Osteoblast (primary cell): ENCODE measurements around the gene RELN. TPM values are rescaled to one million over a fixed set of nuclear protein-coding genes. Genes with fewer than 3 reads are reported as not detected.
"Not testable (repeated sequence)": the region's sequence is repeated elsewhere in the genome, so short reads cannot be mapped to it uniquely, and the experiment has no call there.

Experiments used
- DNase-seq: peaks from one replicate; pipeline ENCODE4 v3.0.0; 2011; ENCODE audit warnings: low spot score, mixed read lengths; ENCODE audit not compliant: insufficient read length; ENCODE audit errors: missing footprints
- H2AFZ ChIP-seq: 2 replicates; pipeline ENCODE4 v1.6.0; 2011; ENCODE audit warnings: mild to moderate bottlenecking, low read length
- H3K27ac ChIP-seq: 2 replicates; pipeline ENCODE4 v1.5.1; 2011; ENCODE audit warnings: mild to moderate bottlenecking, low read depth, low read length, moderate library complexity
- H3K27me3 ChIP-seq: 2 replicates; pipeline ENCODE4 v1.6.0; 2012; ENCODE audit warnings: mild to moderate bottlenecking, control low read depth, inconsistent platforms, low read length, moderate library complexity; ENCODE audit not compliant: insufficient read depth
- H3K36me3 ChIP-seq: 2 replicates; pipeline ENCODE4 v1.5.1; 2011; ENCODE audit warnings: mild to moderate bottlenecking, low read length, control low read depth, moderate library complexity; ENCODE audit not compliant: insufficient read depth
- H3K4me1 ChIP-seq: 2 replicates; pipeline ENCODE4 v1.5.1; 2011; ENCODE audit warnings: mild to moderate bottlenecking, low read length, control low read depth, moderate library complexity; ENCODE audit not compliant: insufficient read depth
- H3K4me2 ChIP-seq: 2 replicates; pipeline ENCODE4 v1.6.0; 2011; ENCODE audit warnings: mild to moderate bottlenecking, low read length; ENCODE audit not compliant: insufficient read depth
- H3K4me3 ChIP-seq: fragments of 200-600 bp; sonication (generic); 3 replicates; pipeline ENCODE4 v1.5.1; 2012; ENCODE audit warnings: mild to moderate bottlenecking, low read length, inconsistent platforms; ENCODE audit not compliant: insufficient read depth
- H3K79me2 ChIP-seq: 2 replicates; pipeline ENCODE4 v1.6.0; 2012; ENCODE audit warnings: mild to moderate bottlenecking, low read length, control low read depth, inconsistent platforms; ENCODE audit not compliant: insufficient read depth
- H3K9me3 ChIP-seq: 2 replicates; pipeline ENCODE4 v1.5.1; 2011; ENCODE audit warnings: low read depth, low read length, control low read depth
- H4K20me1 ChIP-seq: 2 replicates; pipeline ENCODE4 v1.6.0; 2012; ENCODE audit warnings: mild to moderate bottlenecking, low read length, control low read depth; ENCODE audit not compliant: insufficient read depth
- CTCF ChIP-seq: IDR thresholded peaks from 2 replicates; pipeline ENCODE4 v1.5.1; 2011; ENCODE audit warnings: mild to moderate bottlenecking, low read depth, low read length, moderate library complexity; ENCODE audit errors: extremely low read depth
- total RNA-seq: library from RNA; depleted of rRNA; stranded (reverse); fragments of >200 nt; gene quantifications from 2 replicates; pipeline ENCODE4 v1.2.3, GENCODE V29; 2012

The RELN gene
- total RNA-seq, 1 donor: 0.36 TPM

- Histone ChIP-seq H3K4me2 (no peak overlapping the region), H3K4me3 (no peak overlapping the region), H3K9me3 (no peaks in the 10 kb centered on the region), H3K27me3 (no peaks in the 10 kb centered on the region), H2AFZ (no peak overlapping the region), H3K79me2 (no peaks in the 10 kb centered on the region), H4K20me1 (no peaks in the 10 kb centered on the region), H3K4me1 (no peaks in the 10 kb centered on the region), H3K27ac (no peak overlapping the region), H3K36me3 (no peaks in the 10 kb centered on the region)
- TF ChIP-seq CTCF: no peak
- no peak for DNase-seq
Measured at GRCh38 chr7:103912891-103913605, 76.4 kb downstream of the RELN start.

- not testable (repeated sequence) for H3K27me3 ChIP-seq, H3K27ac ChIP-seq, H3K4me3 ChIP-seq, H3K9me3 ChIP-seq, H2AFZ ChIP-seq, H3K36me3 ChIP-seq, H4K20me1 ChIP-seq, H3K79me2 ChIP-seq, H3K4me2 ChIP-seq, H3K4me1 ChIP-seq, DNase-seq
Measured at GRCh38 chr7:103911015-103911414, 78.4 kb downstream of the RELN start.

GRCh38 chr7:103905997-103906396 lies 83.5 kb downstream of the RELN start:
- H3K27me3 ChIP-seq: no peaks in the 10 kb centered on the region
- no peak for TF ChIP-seq CTCF

GRCh38 chr7:103902917-103903316 lies 86.5 kb downstream of the RELN start:
- TF ChIP-seq CTCF: no peak
- no peaks in the 10 kb centered on the region for H3K27me3 ChIP-seq
- no peaks in the 10 kb centered on the region for H3K9me3 ChIP-seq
- H3K4me1 ChIP-seq: no peaks in the 10 kb centered on the region
- no peak overlapping the region for H3K4me3 ChIP-seq
- H3K27ac ChIP-seq: no peak overlapping the region
- no peak overlapping the region for H2AFZ ChIP-seq
- DNase-seq: no peak
- H3K36me3 ChIP-seq: no peaks in the 10 kb centered on the region
- H3K79me2 ChIP-seq: no peaks in the 10 kb centered on the region
- no peaks in the 10 kb centered on the region for H4K20me1 ChIP-seq
- H3K4me2 ChIP-seq: no peak overlapping the region

More at GRCh38 chr7:103905997-103906396, 83.5 kb downstream of the RELN start:
- H3K4me3 ChIP-seq: no peak overlapping the region
- H2AFZ ChIP-seq: no peak overlapping the region
- H3K4me1 ChIP-seq: no peaks in the 10 kb centered on the region
- no peaks in the 10 kb centered on the region for H3K9me3 ChIP-seq
- peak; percentile 34 for DNase-seq
- H4K20me1 ChIP-seq: no peaks in the 10 kb centered on the region
- H3K27ac ChIP-seq: no peak overlapping the region
- H3K4me2 ChIP-seq: no peak overlapping the region
- no peaks in the 10 kb centered on the region for H3K79me2 ChIP-seq
- H3K36me3 ChIP-seq: no peaks in the 10 kb centered on the region

GRCh38 chr7:103896826-103897225 lies 92.6 kb downstream of the RELN start:
- not testable (repeated sequence) for H3K27me3 ChIP-seq, H4K20me1 ChIP-seq, H2AFZ ChIP-seq, DNase-seq, H3K4me1 ChIP-seq, H3K79me2 ChIP-seq, H3K36me3 ChIP-seq, H3K27ac ChIP-seq, H3K4me2 ChIP-seq, H3K4me3 ChIP-seq, H3K9me3 ChIP-seq
